22Rv1 (cell line): ENCODE results near the gene RSRC1.

Source experiments
- H3K27ac ChIP-seq: fragments of 450-650 bp; 2 replicates; pipeline ENCODE4 v1.5.1; 2017
- ZFX ChIP-seq: fragments of 450-650 bp; IDR thresholded peaks from 2 replicates; pipeline ENCODE4 v1.6.1; 2017; ENCODE audit warnings: antibody characterized with exemption, borderline replicate concordance
- TF ChIP-seq, protein P1 (sequence below): fragments of 450-650 bp; IDR thresholded peaks from 2 replicates; pipeline ENCODE4 v1.5.1; 2017; ENCODE audit warnings: mild to moderate bottlenecking

Gene RSRC1

DNA sequence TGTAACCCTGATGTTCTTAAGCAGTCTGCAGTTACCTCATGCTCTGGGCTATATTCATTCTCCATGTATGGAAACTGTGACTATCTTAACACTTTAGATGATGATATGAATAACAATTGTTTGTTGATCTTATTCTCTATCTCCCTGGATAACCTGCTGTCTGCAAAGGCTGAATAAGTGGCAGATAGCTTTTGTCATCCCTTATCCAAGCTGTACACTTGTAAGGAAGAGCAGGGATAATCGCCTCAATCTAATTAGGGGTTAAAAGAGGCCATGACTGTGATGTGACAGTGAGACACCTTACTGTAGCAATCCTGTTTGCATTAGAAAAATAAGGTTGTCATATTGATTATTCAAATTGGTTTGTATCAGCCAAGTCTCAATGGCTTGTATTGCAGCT lies 123.9 kb downstream of the RSRC1 start:
- H3K27ac ChIP-seq = no peak overlapping the region
- TF ChIP-seq, protein P1, sequence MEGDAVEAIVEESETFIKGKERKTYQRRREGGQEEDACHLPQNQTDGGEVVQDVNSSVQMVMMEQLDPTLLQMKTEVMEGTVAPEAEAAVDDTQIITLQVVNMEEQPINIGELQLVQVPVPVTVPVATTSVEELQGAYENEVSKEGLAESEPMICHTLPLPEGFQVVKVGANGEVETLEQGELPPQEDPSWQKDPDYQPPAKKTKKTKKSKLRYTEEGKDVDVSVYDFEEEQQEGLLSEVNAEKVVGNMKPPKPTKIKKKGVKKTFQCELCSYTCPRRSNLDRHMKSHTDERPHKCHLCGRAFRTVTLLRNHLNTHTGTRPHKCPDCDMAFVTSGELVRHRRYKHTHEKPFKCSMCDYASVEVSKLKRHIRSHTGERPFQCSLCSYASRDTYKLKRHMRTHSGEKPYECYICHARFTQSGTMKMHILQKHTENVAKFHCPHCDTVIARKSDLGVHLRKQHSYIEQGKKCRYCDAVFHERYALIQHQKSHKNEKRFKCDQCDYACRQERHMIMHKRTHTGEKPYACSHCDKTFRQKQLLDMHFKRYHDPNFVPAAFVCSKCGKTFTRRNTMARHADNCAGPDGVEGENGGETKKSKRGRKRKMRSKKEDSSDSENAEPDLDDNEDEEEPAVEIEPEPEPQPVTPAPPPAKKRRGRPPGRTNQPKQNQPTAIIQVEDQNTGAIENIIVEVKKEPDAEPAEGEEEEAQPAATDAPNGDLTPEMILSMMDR = no peak
- no peak for TF ChIP-seq ZFX

DNA sequence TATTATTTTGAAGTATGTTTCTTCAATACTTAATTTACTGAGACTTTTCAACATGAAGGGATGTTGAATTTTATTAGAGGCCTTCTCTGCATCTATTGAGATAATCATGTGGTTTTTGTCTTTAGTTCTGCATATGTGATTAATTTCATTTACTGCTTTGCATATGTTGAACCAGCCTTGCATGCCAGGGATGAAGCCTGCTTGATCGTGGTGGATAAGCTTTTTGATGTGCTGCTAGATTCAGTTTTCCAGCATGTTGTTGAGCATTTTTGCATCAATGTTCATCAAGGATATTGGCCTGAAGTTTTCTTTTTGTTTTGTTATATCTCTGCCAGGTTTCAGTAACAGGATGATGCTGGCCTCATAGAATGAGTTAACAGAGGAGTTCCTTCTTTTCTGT lies 134.4 kb downstream of the RSRC1 start:
- no peak for TF ChIP-seq ZFX
- TF ChIP-seq, protein P1 = no peak

GRCh38 chr3:158247288-158247687 lies 137.4 kb downstream of the RSRC1 start:
- no peak for TF ChIP-seq ZFX
- TF ChIP-seq, protein P1 = no peak
- no peak overlapping the region for H3K27ac ChIP-seq

More for the DNA sequence above, 134.4 kb downstream of the RSRC1 start:
- H3K27ac ChIP-seq = no peak overlapping the region

DNA sequence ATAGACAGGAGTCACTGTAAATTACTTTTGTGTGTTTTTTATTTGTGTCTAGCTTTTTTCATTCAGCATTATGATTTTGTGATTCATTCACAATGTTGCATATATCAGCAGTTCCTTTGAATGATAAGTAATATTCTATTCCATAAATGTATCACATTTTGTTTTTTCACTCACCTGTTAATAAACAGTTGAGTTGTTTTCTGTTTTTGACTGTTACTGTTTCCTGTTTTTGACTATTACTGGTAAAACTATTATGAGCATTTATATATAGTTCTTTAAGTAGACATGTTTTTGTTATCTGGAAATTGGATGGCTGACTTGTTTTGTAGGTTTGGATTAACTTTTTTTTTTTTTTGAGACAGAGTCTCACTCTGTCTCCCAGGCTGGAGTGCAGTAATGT lies 138.4 kb downstream of the RSRC1 start:
- no peak overlapping the region for H3K27ac ChIP-seq
- TF ChIP-seq ZFX = no peak
- TF ChIP-seq, protein P1 = no peak

DNA sequence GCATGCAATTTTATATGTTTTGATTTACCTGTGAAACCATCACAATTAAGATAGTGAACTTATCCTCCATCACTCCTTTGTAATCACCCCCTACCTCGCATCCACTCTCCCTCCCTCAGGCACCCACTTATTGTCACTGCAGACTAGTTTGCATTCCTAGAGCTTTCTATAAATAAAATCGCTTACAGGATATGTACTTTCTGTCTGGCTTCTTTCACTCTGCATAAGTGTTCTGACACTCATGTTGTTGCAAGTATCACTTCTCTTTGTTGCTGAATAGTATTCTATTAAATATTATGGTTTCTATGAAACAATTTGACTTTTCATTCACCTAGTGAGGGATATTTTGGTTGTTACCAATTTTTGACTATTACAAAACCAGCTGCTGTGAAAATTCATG lies 139.3 kb downstream of the RSRC1 start:
- no peak for TF ChIP-seq ZFX
- TF ChIP-seq, protein P1 = no peak
- H3K27ac ChIP-seq = no peak overlapping the region

GRCh38 chr3:158258619-158259018 lies 148.7 kb downstream of the RSRC1 start:
- TF ChIP-seq, protein P1 = no peak
- no peak for TF ChIP-seq ZFX
- no peak overlapping the region for H3K27ac ChIP-seq

DNA sequence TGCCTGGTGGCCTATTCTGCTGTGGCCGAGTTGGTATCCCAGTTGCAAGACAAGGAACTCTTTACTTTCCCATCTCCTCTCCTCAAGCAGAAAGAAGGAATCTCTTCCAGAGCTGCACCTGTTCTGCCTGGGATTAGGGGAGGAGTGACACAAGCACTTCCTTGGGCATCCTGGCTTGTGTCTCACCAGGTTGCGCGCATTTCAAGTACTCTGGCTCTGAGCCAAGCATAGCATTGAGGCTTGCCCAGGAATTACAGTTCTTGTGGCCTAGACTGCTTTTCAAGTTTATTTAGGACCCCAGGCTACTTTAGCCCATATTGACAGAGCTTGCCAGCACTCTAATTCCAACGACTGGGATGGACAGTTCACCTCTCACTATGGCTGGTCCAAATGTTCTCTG lies 150.5 kb downstream of the RSRC1 start:
- TF ChIP-seq ZFX = no peak
- TF ChIP-seq, protein P1 = no peak

More for the DNA sequence above, 150.5 kb downstream of the RSRC1 start:
- H3K27ac ChIP-seq = no peak overlapping the region
